Naive B cell (primary cell): ENCODE results near the gene PYGO2. TPM values are rescaled to one million over a fixed set of nuclear protein-coding genes. Genes with fewer than 3 reads are reported as not detected.

ENCODE experiments used
- ATAC-seq, 2 donors: fragments of 150-1000 bp; cut with Tn5 transposase; 2 replicates each; pipeline ENCODE4 v1.10.0; 2021; ENCODE audit warnings: low read depth in 2 of 2, mild to moderate bottlenecking in 2 of 2, moderate library complexity in 2 of 2
- DNase-seq: peaks from one replicate; pipeline ENCODE4 v3.0.0; 2022
- H3K27ac Mint-ChIP-seq, 6 donors: one replicate each; pipeline ENCODE4 v1.8.0; 2020 to 2022; ENCODE audit warnings: mild to moderate bottlenecking in 6 of 6, mixed read lengths in 6 of 6, moderate library complexity in 5 of 6, inconsistent platforms in 2 of 6
- H3K27me3 Mint-ChIP-seq, 3 donors: one replicate each; pipeline ENCODE4 v1.8.0; 2021 to 2022; ENCODE audit warnings: mixed read lengths in 3 of 3, mild to moderate bottlenecking in 1 of 3
- H3K36me3 Mint-ChIP-seq, 2 donors: one replicate each; pipeline ENCODE4 v1.8.0; 2020 to 2022; ENCODE audit warnings: mixed read lengths in 2 of 2, inconsistent platforms in 1 of 2, mild to moderate bottlenecking in 1 of 2
- H3K4me1 Mint-ChIP-seq, 3 donors: one replicate each; pipeline ENCODE4 v1.8.0; 2020 to 2022; ENCODE audit warnings: mixed read lengths in 3 of 3, inconsistent platforms in 1 of 3, mild to moderate bottlenecking in 1 of 3, moderate library complexity in 1 of 3
- H3K4me3 Mint-ChIP-seq, 8 donors: one replicate each; pipeline ENCODE4 v1.8.0; 2020 to 2022; ENCODE audit warnings: mild to moderate bottlenecking in 8 of 8, mixed read lengths in 8 of 8, moderate library complexity in 8 of 8, inconsistent platforms in 2 of 8
- H3K9me3 Mint-ChIP-seq, 7 donors: one replicate each; pipeline ENCODE4 v1.8.0; 2020 to 2022; ENCODE audit warnings: mixed read lengths in 7 of 7, mild to moderate bottlenecking in 5 of 7, inconsistent platforms in 2 of 7, moderate library complexity in 1 of 7
- polyA plus RNA-seq, 6 donors: library from polyadenylated mRNA; unstranded; fragments of 300-500 nt; fragmentation: Illumina TruSeq; gene quantifications; one replicate each; pipeline ENCODE4 v1.2.3, GENCODE V29; 2021; ENCODE audit warnings: low read depth in 6 of 6

The PYGO2 gene
- polyA plus RNA-seq, 6 donors from 2014 or later: 10.0 to 45.1 (median 29.4) TPM

DNA sequence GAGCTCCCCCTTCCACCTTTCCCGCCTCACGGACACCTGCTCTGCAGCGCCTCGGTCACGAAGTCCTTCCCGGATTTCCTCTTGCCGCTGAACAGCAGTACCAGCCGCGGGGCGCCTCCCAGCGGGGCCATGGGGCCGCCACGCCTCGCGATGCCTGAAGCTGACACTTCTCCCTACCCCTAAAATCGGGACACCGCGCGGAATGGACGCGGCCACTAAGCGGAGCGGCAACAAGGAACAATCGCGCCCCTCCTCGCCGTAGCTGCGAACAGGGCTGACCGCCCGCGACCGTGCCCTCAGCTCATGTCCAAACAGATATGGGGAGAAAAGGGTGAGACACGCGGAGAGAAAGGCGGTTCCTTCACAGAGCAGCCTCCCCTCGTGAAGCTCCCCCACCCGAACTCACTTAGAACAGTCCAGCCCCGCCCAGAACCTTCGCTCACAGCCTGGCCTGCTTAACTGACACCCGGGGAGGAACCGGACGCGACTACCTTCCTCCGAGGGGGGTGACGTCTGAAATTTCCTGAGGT is 25.0 kb downstream of the PYGO2 start, which contains the start of gene PMVK:
TSS of gene PMVK (minus strand) at position 165 of the 530 bp plus-strand sequence. CDS start at position 131, 34 bp downstream.
- DNase-seq (peak; percentile 97), ATAC-seq (peak; percentile 81)
- Mint-ChIP-seq H3K27ac (peak within 1 kb of the TSS; percentile 98 to 100 (median 100)), H3K9me3 (peaks cover 0 to 1% (median 0%) of the 10 kb centered on the region in 7 donors), H3K4me1 (peaks cover 36 to 52% (median 48%) of the 10 kb centered on the region in 3 donors), H3K36me3 (no peaks in the 10 kb centered on the region), H3K4me3 (peak within 1 kb of the TSS; percentile 89 to 98 (median 96)), H3K27me3 (no peaks in the 10 kb centered on the region)

DNA sequence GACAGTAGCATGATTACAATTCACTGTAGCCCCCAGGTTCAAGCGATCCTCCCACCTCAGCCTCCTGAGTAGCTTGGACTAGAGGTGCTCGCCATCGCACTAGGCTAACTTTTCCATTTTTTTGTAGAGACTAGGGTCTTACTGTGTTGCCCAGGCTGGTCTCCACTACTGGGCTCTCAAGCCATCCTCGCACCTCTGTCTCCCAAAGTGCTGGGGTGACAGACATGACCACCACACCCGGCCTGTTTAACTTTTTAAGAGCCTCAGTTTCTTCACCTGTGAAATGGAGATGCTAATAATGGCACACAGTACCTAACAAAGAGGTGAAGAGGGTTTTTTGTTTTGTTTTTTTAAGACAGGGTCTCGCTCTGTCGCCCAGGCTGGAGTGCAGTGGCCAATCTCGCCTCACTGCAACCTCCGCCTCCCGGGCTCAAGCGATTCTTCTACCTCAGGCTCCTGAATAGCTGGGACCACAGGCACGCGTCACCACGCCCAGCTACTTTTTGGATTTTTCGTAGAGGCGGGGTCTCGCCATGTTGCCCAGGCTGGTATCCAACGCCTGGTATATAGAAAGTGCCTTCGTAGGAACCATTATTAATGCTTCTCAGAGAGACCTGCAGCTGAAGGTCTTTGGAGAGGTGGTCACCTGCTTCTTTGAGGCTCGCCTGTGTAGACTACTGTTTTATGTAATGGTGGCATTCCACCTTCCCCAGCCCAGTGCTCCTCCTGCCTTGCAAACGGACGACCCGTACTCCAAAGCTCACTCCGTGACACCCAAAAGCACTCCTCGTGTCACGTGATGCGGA is 25.6 kb downstream of the PYGO2 start:
- Mint-ChIP-seq H3K4me3 (peak overlapping the region; percentile 89 to 98 (median 96)), H3K4me1 (peaks cover 31 to 47% (median 42%) of the 10 kb centered on the region in 3 donors), H3K27me3 (no peaks in the 10 kb centered on the region), H3K9me3 (peaks cover 0 to 1% (median 0%) of the 10 kb centered on the region in 7 donors), H3K27ac (peak overlapping the region; percentile 98 to 100 (median 100)), H3K36me3 (no peaks in the 10 kb centered on the region)
- no peak for ATAC-seq
- DNase-seq: no peak

DNA sequence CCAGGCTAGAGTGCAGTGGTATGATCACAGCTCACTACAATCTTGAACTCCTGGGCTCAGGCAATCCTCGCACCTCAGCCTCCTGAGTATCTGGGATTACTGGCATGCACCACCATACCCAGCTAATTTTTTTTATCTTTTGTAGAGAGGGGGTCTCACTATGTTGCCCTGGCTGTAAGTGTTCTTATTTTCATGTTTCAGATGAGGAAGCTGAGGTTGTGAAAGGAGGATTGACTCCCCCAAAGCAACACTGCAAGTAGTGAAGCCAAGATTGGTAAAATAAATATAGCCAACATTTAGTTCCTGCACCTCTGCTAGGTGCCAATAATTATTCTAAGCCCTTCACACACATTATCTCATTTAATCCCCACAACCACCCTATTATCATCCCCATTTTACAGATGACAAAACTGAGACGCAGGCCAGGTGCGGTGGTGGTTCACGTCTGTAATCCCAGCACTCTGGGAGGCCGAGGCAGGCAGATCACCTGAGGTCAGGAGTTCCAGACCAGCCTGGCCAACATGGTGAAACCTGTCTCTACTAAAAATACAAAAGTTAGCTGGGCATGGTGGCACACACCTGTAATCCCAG is 27.1 kb downstream of the PYGO2 start:
- Mint-ChIP-seq H3K4me3 (peak overlapping the region in 5 of 8 donors; percentile 25 to 96 (median 89)), H3K36me3 (no peaks in the 10 kb centered on the region), H3K27ac (peak overlapping the region in 2 of 6 donors; percentile 49 to 80), H3K9me3 (no peaks in the 10 kb centered on the region), H3K4me1 (peaks cover 22 to 36% (median 32%) of the 10 kb centered on the region in 3 donors), H3K27me3 (no peaks in the 10 kb centered on the region)
- ATAC-seq (no peak), DNase-seq (no peak)

DNA sequence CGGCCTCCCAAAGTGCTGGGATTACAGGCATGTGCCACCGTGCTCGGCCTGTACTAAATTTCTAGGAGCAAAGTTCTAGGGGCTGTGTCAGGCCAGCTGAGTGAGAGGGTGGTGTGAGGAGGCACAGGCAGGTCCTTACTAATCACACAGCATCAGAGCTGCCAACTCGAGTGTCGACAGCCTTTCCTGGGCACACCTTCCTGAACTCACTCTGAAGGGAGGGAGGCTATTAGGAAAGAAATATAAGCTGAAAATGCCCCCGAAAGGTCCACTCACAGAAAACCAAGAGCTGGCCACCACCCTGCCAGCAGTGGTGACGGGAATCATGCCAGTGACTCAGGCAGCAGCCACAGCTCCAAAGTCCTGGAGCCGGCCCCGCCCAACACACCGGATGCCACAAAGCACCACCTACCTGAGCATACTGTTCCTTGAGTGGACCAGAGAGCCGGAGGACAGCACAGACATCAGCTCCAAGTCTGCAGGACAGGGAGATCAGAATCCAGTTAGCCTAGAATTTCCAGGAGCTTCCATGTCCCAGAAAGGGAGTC is 29.6 kb downstream of the PYGO2 start:
- no peak for DNase-seq
- H3K4me3 Mint-ChIP-seq: peak overlapping the region in 1 of 8 donors; percentile 26

DNA sequence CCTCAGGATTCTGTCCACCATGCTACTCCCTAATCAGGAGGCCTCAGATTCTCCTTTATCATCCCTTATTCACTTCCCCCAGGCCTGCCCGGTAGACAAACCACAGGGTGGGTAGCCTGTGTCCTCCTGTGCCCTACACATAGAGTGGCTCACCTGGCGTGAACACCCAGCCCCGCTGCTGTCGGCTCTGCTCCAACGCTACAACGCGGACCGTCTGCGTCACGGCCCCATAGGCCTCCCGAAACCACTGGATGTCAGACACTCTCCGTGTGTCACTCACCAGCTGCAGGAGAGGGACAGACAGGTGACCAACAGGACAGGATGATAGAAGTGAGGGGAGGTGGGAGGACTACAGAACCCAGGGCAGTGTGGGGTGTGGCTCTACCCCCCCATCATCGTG is 35.4 kb downstream of the PYGO2 start:
- DNase-seq: no peak
- peak overlapping the region in 1 of 6 donors; percentile 73 for H3K27ac Mint-ChIP-seq
- H3K36me3 Mint-ChIP-seq: peaks cover 13 to 26% of the 10 kb centered on the region in 2 donors
- H3K9me3 Mint-ChIP-seq: peaks cover 0 to 1% (median 0%) of the 10 kb centered on the region in 7 donors
- H3K4me3 Mint-ChIP-seq: no peak overlapping the region
- no peaks in the 10 kb centered on the region for H3K27me3 Mint-ChIP-seq
- ATAC-seq: no peak
- peaks cover 6 to 13% (median 7%) of the 10 kb centered on the region in 3 donors for H3K4me1 Mint-ChIP-seq

More for the DNA sequence above, 29.6 kb downstream of the PYGO2 start:
- peaks cover 8 to 12% of the 10 kb centered on the region in 2 donors for H3K36me3 Mint-ChIP-seq
- no peaks in the 10 kb centered on the region for H3K27me3 Mint-ChIP-seq
- H3K9me3 Mint-ChIP-seq: peaks cover 0 to 1% (median 0%) of the 10 kb centered on the region in 7 donors
- peaks cover 9 to 16% (median 16%) of the 10 kb centered on the region in 3 donors for H3K4me1 Mint-ChIP-seq
- ATAC-seq: no peak
- H3K27ac Mint-ChIP-seq: no peak overlapping the region

DNA sequence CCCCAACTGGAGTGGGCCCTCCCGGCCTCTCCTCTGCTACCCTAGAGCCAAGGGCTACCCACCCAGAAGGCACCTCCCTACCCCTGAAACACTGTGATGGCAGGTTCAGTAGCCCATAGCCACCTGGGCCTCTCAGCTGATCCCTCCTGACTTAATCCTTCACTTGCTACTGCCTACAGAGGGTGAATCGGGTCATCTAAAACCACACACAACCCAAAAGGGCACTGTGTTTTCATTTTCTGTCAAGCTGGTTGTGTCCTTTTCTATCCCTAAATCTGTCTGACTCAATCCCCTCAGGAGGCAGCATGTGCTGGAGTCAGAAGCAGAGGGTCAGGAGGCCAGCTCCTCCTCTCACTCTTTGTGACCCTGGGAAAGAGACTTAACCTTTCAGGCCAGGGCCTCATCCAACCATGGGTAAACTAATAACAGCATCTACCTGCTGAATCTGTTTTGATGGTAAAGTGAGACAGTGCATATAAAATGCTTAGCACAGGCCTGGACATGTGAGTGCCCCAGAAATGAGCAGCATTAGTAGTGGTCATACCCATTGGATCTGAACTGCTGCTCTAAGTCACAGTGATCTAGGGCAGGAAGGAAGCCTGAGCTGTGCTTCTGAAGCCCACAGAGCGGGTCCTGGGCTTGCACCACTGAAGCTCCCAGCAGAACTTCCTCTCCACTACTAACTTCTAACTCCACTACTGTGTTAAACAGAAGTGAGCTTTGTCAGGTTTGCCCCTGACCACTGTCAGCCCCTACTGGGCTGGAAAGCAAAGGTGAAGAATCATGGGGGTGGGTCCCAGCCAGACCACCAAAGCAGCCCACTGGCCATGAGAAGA is 36.0 kb downstream of the PYGO2 start:
- Mint-ChIP-seq H3K4me3 (no peak overlapping the region), H3K27ac (peak overlapping the region in 3 of 6 donors; percentile 33 to 87 (median 73)), H3K4me1 (peaks cover 6 to 13% (median 7%) of the 10 kb centered on the region in 3 donors), H3K36me3 (peaks cover 13 to 26% of the 10 kb centered on the region in 2 donors), H3K9me3 (peaks cover 0 to 1% (median 0%) of the 10 kb centered on the region in 7 donors), H3K27me3 (no peaks in the 10 kb centered on the region)
- ATAC-seq (peak in 1 of 2 donors; percentile 37), DNase-seq (no peak)

DNA sequence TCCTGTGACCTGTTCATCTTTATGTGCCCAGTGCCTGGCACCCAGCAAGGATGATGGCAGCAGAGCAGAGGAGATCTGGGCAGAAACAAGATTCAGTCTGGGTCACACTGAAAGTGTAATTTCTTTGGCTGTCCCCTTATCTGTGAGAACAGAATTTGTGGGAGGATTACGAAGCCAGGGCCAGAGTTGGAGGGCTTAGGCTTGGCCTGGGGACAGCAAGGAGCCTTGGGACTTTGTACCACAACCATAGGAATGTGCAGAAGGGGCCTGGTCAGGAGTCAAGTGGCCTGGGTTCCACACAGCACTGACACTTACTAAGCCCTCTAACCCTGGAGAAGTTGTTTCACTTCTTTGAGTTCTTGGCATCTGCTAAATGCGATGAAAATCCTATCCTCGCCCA is 37.9 kb downstream of the PYGO2 start:
- DNase-seq (no peak), ATAC-seq (no peak)
- no peaks in the 10 kb centered on the region for H3K27me3 Mint-ChIP-seq
- peaks cover 13 to 26% of the 10 kb centered on the region in 2 donors for H3K36me3 Mint-ChIP-seq
- no peak overlapping the region for H3K27ac Mint-ChIP-seq
- peaks cover 0 to 1% (median 0%) of the 10 kb centered on the region in 7 donors for H3K9me3 Mint-ChIP-seq
- H3K4me1 Mint-ChIP-seq: peaks cover 6 to 13% (median 7%) of the 10 kb centered on the region in 3 donors
- no peak overlapping the region for H3K4me3 Mint-ChIP-seq

DNA sequence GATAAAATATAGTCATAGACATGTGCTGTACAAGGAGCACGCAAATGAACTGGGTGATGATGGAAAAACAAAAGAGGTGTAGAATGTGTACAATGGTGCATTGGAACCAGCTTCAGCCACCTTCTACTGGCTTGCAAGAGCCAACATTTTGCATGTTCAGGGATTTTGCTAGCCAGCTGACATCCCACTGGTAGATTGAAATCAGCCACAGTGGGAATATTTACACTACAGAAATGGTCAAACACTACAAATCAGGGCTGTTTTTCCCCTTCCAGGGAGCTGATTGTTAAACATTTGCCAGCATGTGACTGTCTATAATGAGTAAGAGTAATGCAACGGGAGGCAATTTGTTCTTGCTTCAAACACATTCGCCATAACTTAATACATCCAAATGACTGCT is 48.3 kb downstream of the PYGO2 start:
- Mint-ChIP-seq H3K4me3 (no peak overlapping the region), H3K4me1 (peaks cover 4 to 7% (median 5%) of the 10 kb centered on the region in 3 donors), H3K27ac (no peak overlapping the region), H3K9me3 (no peaks in the 10 kb centered on the region), H3K36me3 (peaks cover 0 to 7% of the 10 kb centered on the region in 2 donors), H3K27me3 (no peaks in the 10 kb centered on the region)
- DNase-seq (no peak), ATAC-seq (no peak)

DNA sequence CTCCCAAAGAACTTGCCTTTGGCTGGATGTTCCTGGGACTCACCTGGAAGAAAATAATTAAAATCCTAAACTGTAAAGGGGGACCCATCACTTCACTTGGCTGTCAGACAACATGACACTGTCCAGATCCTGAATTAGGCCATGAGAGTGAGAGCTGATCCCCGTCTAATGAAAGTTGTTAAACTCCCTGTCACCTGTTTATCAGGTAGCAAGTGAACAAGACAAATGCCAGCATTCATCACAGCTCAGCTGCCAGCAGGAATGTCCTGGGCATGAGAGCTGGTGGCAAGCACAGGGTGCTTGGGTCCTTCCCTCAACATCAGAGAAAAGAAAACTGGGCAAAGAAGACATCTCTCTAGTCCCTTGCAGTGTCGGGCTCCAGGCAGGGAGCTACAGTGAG is 48.8 kb downstream of the PYGO2 start:
- H3K9me3 Mint-ChIP-seq: no peaks in the 10 kb centered on the region
- ATAC-seq (no peak), DNase-seq (no peak)
- peaks cover 0 to 7% of the 10 kb centered on the region in 2 donors for H3K36me3 Mint-ChIP-seq
- H3K27me3 Mint-ChIP-seq: no peaks in the 10 kb centered on the region
- H3K4me1 Mint-ChIP-seq: peaks cover 3 to 4% (median 4%) of the 10 kb centered on the region in 3 donors
- no peak overlapping the region for H3K27ac Mint-ChIP-seq
- no peak overlapping the region for H3K4me3 Mint-ChIP-seq

DNA sequence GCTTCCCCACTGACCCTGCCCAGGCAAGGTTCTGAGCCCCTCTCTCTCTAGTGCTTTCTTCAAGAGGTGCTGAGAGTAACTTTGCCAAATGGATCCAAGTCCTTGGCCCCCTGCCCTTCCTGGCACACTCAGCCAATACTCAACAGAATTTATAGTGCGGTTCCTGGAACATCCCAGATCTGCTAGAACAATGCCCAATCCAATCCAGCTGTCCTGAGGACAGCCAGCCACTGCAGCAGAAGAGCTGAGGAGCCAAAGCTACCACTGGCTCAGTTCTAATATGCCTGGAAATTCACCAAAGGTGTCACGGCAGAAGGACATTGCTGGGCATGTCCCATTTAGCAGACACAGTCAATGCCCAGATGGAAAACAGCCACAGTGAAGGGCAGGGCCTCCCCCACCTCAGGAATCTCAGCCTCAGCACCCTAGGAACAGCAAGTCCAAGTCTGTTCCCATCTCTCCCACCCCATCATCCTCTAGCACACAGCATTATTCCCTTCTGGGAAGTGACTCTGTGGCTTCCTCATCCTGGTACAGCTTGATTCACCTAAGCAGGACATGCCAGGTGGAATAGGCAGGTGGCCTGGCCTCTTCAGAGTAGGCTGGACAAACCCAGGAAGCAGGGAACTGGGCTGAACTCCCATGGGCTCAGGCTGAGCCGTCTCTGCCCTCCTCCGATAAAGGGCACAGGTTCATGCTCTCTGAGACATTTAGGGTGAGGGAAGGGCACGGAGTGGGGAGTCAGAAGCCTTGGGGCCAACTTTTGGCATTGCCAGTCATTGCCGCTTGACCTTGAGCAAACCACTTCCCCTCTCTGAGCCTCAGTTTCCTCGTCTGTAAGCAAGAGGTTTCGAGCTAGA is 49.7 kb downstream of the PYGO2 start:
- Mint-ChIP-seq H3K27me3 (no peaks in the 10 kb centered on the region), H3K4me1 (peaks cover 0 to 4% (median 0%) of the 10 kb centered on the region in 3 donors), H3K36me3 (peaks cover 0 to 6% of the 10 kb centered on the region in 2 donors), H3K4me3 (no peak overlapping the region), H3K27ac (peak overlapping the region in 1 of 6 donors; percentile 28), H3K9me3 (no peaks in the 10 kb centered on the region)
- ATAC-seq: no peak
- DNase-seq: no peak

DNA sequence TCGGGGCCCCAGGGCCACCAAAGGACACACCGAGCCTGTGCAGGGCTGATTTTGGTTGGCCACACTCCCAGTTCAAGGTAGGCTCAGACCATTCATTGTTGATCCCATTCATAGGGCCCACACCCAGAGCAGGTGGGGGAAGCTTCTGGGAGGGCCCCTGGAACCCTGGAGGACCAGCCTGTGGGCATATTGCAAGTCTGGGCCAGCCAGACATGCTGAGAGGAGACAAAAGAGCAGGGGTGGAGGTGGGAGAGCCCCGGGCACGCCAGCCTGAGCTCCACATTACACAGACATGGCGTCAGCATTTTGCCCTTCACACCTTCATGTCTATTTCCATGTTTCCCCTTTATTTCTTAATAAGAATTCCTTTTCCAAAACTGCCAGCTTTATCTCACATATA is 50.7 kb downstream of the PYGO2 start:
- H3K4me1 Mint-ChIP-seq: peaks cover 0 to 4% (median 0%) of the 10 kb centered on the region in 3 donors
- no peak for ATAC-seq
- no peak for DNase-seq
- H3K27ac Mint-ChIP-seq: peak overlapping the region in 1 of 6 donors; percentile 37
- H3K9me3 Mint-ChIP-seq: no peaks in the 10 kb centered on the region
- H3K4me3 Mint-ChIP-seq: no peak overlapping the region
- no peaks in the 10 kb centered on the region for H3K27me3 Mint-ChIP-seq
- no peaks in the 10 kb centered on the region for H3K36me3 Mint-ChIP-seq

DNA sequence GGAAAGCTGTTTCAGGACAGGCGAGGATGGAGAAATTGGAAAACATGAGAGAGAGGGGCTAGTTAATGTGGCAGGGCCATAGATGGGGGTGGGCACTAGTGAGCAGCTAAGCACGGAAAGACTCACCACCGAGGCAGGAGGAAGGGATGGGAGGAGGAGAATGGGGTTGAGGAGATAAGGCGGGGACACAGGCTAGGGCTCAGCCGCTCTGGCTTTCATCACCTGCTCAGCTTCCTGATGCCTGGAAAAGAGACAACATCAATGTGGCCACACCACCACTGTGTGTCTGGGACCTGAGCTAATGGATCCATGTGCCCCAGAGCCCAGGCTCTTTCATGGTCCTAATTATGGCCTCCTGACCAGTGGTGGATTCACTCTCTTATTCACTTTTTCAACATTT is 52.6 kb downstream of the PYGO2 start:
- Mint-ChIP-seq H3K9me3 (no peaks in the 10 kb centered on the region), H3K4me1 (peaks cover 0 to 4% (median 0%) of the 10 kb centered on the region in 3 donors), H3K27me3 (no peaks in the 10 kb centered on the region), H3K27ac (no peak overlapping the region), H3K36me3 (no peaks in the 10 kb centered on the region), H3K4me3 (no peak overlapping the region)
- no peak for ATAC-seq
- no peak for DNase-seq
